Nucleus accumbens (tissue), 56 donors: ENCODE data around the gene PRPS2.

Source experiments
- DNase-seq, 56 donors: peaks; one replicate each; lab custom pipeline; 2025; lab: John Stamatoyannopoulos, UW

PRPS2 gene

DNA sequence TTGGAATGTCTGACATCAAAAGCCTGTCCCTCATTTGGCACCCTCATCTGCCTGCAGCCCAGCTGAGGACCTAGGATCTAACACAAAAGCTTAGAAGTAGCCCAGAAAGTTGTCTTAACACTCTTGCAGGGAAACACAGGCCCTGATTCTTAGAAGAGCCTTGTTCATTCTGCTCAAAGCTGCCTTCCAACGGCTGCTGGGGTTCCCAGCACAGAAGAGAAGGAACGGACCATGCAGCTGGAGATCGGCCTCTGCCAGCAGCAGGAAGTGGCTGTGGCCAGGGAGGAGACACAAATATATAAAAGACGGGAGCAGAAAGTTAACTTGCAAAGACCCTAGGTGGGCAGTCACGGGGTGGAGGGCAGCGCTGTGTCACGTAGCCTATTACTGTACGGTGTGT lies 20.4 kb downstream of the PRPS2 start:
- peak in 8 of 56 donors; percentile 0 to 17 (median 2) for DNase-seq

DNA sequence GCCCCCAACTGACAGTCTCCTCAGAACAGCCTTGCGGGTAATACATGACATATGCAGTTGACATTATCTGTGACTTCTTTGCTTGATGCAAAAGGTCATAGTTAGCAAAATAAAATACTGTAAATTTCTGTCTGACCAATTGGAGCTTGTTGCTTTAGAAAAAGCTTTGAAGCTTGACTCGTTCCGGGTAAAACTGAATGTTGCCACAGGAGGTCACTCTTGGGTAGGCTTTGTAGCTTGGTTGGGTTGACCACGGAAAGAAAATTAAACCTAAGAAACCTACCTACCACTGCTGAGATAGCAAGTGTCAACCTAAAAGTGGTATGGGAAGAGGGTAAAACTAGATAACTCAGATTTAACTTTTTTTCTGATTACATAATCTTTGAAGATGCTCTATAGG lies 23.2 kb downstream of the PRPS2 start:
- peak in 25 of 56 donors; percentile 0 to 34 (median 3) for DNase-seq

DNA sequence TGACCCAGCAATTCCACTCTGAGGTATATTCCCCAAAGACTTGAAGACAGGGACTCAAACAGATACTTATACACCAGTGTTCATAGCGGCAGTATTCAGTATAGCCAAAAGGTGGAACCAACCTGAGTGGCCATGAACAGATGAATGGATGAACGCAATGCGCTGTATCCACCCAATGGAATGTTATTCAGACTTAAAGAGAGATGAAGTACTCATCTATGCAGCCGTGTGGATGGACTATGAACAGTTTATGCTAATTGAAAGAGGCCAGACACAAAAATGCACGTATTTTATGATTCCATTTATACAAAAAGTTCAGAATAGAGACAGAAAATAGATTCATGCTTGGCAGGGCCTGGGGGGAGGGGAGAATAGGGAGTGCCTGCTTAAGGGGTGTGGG lies 26.3 kb downstream of the PRPS2 start:
- DNase-seq = no peak

DNA sequence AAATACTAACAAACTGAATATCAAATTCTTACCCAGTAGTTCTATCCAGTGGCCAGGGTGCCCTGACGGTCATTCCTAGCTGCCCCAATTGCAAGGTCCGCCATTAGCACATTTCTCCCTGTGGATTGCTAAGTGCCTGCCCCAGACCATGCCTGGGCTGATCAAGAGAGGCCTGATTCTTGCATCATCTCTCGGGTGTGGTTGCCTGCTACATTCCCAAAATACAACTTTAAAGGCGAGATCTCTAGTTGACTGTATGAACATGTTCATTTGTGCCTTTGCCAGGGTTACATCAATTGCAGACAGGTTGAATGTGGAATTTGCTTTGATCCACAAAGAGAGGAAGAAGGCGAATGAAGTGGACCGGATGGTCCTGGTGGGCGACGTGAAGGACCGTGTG lies 28.0 kb downstream of the PRPS2 start:
- DNase-seq = no peak

DNA sequence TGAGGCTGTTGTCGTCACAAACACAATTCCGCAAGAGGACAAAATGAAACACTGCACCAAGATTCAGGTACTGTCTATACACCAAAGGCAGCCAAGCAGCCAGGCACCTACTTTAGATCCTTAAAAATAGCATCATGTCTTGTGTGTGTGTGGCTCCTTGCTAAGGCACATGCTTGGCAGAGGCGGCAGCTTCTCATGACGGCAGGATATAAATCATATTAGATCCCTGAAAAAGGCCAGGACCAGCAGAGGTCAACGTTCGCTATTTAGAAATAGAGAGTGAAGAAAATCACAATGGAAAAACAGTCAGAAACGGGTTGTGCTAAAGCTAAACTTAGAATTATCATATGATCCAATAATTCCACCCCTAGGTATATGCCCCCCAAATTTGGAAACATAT lies 29.5 kb downstream of the PRPS2 start:
- no peak for DNase-seq

DNA sequence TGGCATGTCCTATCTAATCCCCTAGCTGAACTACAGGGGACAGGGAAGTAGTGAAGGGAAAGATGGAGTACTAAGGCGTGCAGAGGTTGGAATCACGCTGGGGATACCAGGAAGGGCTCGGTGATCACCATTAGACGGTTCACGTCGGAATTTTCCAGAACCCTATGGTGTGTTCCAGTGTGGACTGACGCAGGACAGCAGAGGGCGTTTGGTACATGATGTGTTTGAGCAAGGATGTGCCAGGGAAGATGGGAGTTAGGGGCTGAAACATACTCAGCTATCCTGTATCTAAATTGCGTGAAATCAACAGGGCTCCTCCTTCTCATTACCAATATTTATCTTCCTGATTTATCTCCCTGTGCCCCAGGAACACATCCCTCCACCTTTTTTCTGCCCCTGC lies 33.7 kb downstream of the PRPS2 start:
- peak in 2 of 56 donors; percentile 0 to 1 for DNase-seq

DNA sequence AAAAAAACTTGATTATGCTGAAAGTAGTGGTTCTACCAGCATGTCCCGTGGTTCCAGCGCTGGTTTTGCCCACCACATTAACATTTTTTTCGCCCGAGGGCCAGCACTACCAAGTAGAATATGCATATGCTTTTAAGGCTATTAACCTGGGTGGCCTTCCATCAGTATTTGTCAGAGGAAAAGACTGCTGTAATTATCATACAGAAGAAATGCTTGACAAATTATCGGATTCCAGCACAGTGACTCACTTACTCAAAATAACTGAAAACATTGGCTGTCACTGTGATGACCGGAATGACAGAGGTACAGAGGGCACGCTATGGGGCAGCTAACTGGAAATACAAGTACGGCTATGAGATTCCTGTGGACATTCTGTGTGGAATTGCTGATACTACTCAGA lies 34.6 kb downstream of the PRPS2 start:
- no peak for DNase-seq

DNA sequence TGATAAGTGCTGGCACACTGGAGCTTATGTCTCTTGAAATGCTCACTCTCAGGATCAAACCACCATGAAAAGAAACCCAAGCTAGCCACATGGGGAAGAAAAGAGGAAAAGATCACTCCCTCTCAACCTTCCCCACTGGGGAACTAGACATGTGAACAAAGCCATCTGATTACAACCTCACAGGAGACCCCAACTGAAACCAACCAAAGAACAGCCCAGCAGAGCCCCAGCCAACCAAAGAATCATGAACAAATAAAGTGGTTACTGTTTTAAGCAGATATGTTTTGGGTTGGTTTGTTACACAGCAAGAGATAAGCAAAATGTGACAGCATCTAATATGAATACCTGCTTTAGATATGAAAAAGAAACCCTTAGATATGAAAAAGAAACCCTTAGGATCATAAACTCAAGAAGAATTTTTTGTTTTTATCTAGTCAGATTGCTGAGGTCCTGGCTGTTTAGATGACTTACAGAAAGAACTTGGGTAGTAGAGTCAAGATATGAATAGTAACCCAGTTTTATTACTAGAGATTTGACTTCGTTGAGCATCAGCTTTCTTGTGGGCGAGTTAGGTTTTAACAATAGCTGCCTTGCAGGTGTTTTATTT lies 52.0 kb downstream of the PRPS2 start:
- DNase-seq = no peak

DNA sequence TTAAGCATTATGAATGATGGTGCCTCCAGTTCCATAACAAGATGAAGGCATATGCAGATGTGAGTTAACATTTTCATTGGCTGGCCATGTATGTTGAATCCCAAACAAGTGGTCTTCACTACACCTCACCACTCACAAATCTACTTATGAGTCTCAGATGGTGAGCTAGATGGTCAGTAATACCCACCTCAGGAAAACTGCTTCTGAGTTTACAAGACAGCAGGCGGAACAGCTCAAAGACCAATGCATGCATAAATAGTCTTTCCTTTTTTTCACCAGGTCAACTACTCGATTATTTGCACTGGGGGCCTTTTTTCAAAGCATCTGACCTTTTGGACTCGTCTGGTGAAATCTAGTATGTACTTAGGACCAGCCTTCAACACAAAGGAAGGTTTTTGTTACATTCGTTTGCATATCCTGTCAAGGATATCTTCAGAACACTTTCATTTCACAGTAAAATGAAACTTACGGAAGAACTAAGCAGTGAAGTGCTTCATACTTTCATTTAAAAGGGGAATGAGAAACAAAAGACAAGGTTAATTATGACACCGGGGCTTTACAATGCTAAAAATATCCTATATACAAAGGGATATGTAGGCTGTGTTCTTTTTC lies 52.6 kb downstream of the PRPS2 start:
- DNase-seq = no peak

DNA sequence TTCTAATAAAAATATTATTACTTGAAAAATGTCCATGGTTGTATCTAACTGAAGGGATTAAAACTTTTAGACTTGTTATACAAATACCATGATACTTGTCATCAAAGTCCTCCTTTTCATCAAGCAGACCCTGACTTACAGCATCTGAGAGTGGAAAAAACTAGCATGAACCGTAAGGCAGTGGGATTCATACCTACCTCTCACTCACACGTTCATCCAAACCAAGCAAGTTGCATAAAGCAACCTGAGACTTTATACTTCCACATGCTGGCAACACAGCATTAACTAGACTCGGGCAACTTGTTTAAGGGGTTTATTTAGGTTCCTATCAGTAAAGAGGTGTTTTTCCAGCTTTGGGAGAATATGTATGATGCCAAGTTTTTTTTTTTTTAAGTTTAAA lies 53.1 kb downstream of the PRPS2 start:
- DNase-seq = no peak

DNA sequence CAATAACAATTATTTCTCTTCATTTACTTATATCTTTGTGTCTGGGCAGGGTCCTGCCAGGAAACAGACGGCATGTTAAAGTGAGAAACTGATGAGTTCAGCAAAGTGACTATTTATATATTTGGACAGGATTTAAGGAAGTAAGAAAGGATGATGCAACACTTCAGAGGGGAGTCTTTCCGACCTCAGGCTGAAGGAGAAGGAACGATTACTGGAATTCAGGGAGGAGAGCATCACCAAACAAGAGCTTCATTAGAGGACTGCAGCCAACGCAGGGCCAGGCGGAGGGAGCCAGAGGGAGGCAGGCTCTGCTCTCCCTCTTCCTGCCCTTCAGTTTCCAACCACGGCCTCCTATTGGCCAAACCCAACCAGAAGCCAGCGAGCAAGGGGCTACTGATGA lies 74.1 kb downstream of the PRPS2 start:
- DNase-seq = no peak

DNA sequence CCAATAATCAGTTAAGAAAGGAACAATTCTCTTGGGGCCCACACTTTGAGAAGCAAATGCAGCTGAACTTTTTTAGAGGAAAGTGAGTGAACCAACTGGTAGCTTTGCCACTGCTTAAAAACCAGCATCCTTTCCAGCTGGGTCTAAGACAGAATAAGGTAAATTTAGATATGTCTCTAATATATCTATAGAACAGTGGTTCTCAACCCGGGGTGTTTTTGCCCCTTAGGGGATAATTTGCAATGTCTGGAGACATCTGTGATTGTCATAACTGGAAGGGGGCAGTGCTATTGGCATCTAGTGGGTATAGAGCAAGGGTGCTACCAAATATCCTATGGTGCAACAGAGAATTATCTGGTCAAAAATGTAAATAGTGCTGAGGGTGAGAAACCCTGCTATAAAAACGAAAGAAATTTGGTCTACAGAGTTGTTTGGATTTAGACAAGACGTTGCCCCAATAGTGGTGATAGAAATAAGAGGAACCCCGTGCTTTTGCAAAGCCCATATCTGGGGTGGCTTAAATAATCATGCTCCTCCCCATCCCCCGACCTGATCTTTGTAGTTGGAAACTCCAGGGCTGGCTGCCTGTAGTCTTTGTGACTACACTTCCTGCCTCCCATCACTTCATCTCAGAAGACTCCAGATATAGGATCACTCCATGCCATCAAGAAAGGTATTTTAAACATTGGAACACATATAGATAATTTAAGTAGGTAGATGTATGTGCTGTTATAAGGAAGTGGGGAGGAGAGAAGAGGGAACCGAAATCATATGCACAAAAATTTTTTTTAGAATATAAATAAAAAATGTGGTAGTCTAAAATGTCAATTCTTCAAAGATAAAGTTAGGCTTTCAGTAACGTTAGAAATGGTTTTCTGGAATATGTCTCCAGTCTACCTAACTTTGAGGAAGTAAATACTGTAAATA lies 75.5 kb downstream of the PRPS2 start, which contains the start of gene TLR7:
TSS of gene TLR7 (plus strand) at position 622 of the 927 bp plus-strand sequence. CDS start 507 bp downstream, outside the sequence.
- peak in 1 of 56 donors; percentile 0 for DNase-seq

DNA sequence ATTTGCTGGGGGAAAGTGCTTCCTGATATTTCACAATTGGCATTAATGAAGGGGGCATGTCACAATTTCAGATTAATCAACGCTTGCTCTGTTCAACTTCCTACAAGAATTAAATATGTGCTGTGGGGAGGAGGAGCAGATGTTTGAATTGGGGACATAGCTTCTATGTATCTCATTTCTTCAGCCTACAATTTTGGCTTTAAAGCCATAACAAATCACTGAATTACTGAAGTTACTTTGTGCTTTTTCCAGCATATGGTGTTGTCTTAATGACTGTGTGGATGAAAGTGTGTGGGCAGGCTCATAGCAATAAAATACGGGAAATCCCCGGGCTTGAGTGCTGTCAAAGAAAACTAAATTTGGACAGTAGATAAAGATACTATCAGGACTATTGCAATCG lies 76.5 kb downstream of the PRPS2 start:
- DNase-seq = no peak

DNA sequence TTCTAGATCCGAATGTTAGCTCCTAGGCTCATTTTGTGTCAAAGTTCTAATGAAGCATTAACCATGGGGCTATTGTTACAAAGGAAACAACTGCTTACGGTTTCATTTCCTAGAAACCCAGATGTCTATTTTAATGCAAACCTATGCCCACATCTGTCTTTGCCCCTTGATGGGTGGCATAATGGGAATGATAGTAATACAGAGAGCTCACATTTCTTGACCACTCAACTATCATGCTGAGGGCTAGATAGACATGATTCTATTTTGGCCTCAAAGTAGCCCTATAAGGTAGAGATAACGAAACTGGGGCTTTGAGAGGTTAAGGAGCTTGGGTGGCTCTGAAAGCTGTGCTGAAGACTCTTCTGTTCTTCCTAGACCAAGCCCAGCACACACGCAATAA lies 77.5 kb downstream of the PRPS2 start:
- no peak for DNase-seq

DNA sequence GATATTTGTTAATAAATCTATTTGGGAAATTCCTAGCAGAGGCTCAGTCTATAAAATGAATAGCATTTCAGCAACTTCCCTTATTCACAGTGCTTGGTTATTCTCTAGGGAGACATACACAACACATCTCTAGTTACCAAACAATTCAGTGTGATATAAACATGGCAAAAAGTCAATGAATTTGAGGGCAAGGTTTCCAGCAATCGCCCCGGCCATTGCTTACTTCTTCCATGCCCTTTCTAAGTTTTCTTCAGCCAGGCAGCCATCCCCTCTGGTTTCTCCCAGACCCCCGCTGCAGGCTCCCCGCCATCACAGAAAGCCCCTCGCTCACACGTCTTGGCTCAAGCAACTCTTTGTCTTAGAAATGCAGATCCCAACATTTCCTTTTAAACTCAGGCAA lies 80.0 kb downstream of the PRPS2 start:
- DNase-seq = no peak

DNA sequence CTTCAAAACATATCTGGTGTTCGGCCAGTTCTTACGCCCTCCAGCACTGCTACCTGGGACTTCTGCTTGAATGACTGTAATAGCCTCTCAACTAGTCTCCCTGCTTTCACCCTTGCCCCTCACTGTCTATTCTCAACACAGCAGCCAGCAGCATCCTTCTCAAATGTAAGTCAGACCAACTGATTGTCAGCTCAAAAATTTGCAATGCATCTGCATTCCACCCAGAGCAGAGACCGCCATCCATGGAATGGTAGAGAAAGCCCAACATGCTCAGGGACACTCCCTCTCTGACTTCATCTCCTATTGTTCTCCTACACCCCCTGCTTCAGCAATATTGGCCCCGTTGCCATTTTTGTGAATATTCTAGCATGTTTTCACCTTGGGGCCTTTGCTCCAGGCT lies 81.5 kb downstream of the PRPS2 start:
- no peak for DNase-seq
